ENCODE results near the gene KCNE2. TPM values are rescaled to one million over a fixed set of nuclear protein-coding genes. Genes with fewer than 3 reads are reported as not detected.

KCNE2 gene
- total and polyA plus RNA-seq, 2 of the 8 experiments (the other 6 are each of a cell fraction or from before 2014, with no cell fraction given), result 0.09 to 0.37 TPM

GRCh38 chr21:34320011-34320410 is 43.8 kb upstream of the KCNE2 start:
- WGBS, 2 experiments (ENCODE audit: extremely low coverage in 1 of 2, insufficient coverage in 1 of 2, insufficient read length in 1 of 2, insufficient replicate concordance in 2 of 2, low coverage in 1 of 2, low lambda C conversion rate in 2 of 2, missing lambda C conversion rate in 1 of 2), result 92% methylated on average over 4 of the region's 4 CpGs; no CpG with 5 or more reads in 1 of the 2 experiments
- no peak overlapping the region for H3K9ac ChIP-seq (replicated peaks in 1 of 4; ENCODE audit: extremely low read depth in 1 of 4, low read depth in 3 of 4, low read length in 3 of 4)
- H2BK15ac ChIP-seq (ENCODE audit: low read length), result no peak overlapping the region
- H3K79me2 ChIP-seq (ENCODE audit: control insufficient read depth in 1 of 2, insufficient read depth in 2 of 2, low read length in 2 of 2), result no peaks in the 10 kb centered on the region
- no peak overlapping the region for H2AK5ac ChIP-seq (ENCODE audit: low read depth, low read length)
- H2BK20ac ChIP-seq (ENCODE audit: low read length), result no peak overlapping the region
- H3K36me3 ChIP-seq (ENCODE audit: control insufficient read depth in 2 of 4, insufficient read depth in 4 of 4, low read length in 3 of 4), result no peaks in the 10 kb centered on the region
- H3K4ac ChIP-seq (replicated peaks; ENCODE audit: insufficient read length, low read depth, low read length), result no peak overlapping the region
- FAIRE-seq (no peak), DNase-seq (ENCODE audit: low read depth in 1 of 2, low spot score in 2 of 2) (no peak)
- CTCF ChIA-PET (ENCODE audit: partially characterized antibody), result no interaction called here
- no peak overlapping the region for H3K4me2 ChIP-seq (ENCODE audit: insufficient read depth in 1 of 2, low read depth in 2 of 2, low read length in 2 of 2)
- H4K91ac ChIP-seq (replicated peaks; ENCODE audit: insufficient read length, low read length), result no peak overlapping the region
- H3K4me1 ChIP-seq (replicated peaks in 1 of 4; ENCODE audit: control insufficient read depth in 3 of 4, insufficient read depth in 4 of 4, low read length in 3 of 4), result no peaks in the 10 kb centered on the region
- H3K14ac ChIP-seq (ENCODE audit: insufficient read length), result no peak overlapping the region
- H3K4me3 ChIP-seq (ENCODE audit: extremely low read depth in 1 of 4, insufficient read depth in 2 of 4, low read depth in 3 of 4, low read length in 4 of 4), result no peak overlapping the region
- no peak overlapping the region for H4K8ac ChIP-seq (ENCODE audit: extremely low read depth, insufficient read depth, low read length)
- POLR2A ChIA-PET (ENCODE audit: partially characterized antibody), result no interaction called here
- H3K27ac ChIP-seq (ENCODE audit: low read depth, low read length), result no peak overlapping the region
- no peak overlapping the region for H3K23ac ChIP-seq (ENCODE audit: insufficient read length)
- no peak overlapping the region for H3K56ac ChIP-seq (replicated peaks; ENCODE audit: insufficient read length, low read depth, low read length)
- no peak overlapping the region for H4K5ac ChIP-seq (ENCODE audit: insufficient read length, low read depth, low read length)
- H2BK120ac ChIP-seq (replicated peaks; ENCODE audit: low read depth, low read length), result no peak overlapping the region
- H3K23me2 ChIP-seq (ENCODE audit: low read depth, low read length), result no peaks in the 10 kb centered on the region
- no peak overlapping the region for H2AFZ ChIP-seq (ENCODE audit: low read length)
- no peak overlapping the region for H3K18ac ChIP-seq (ENCODE audit: extremely low read depth, low read length)
- no peaks in the 10 kb centered on the region for H3K9me3 ChIP-seq (ENCODE audit: insufficient read depth in 2 of 2, low read depth in 1 of 2, low read length in 1 of 2)
- H3K79me1 ChIP-seq (ENCODE audit: low read depth, low read length), result no peaks in the 10 kb centered on the region
- H2BK12ac ChIP-seq (ENCODE audit: low read depth, low read length), result no peak overlapping the region
- H3K27me3 ChIP-seq (replicated peaks in 1 of 4; ENCODE audit: control insufficient read depth in 3 of 4, extremely low read depth in 1 of 4, insufficient read depth in 3 of 4, low read length in 3 of 4), result no peaks in the 10 kb centered on the region
- no peaks in the 10 kb centered on the region for H4K20me1 ChIP-seq (replicated peaks in 1 of 2; ENCODE audit: control insufficient read depth in 1 of 2, insufficient read depth in 2 of 2, low read length in 2 of 2)
- H2BK5ac ChIP-seq (ENCODE audit: low read depth, low read length), result no peak overlapping the region
- no peak for TF ChIP-seq CHD7 (IDR thresholded peaks at IDR 0.05; ENCODE audit: insufficient replicate concordance, low read length)

Data from H1 (cell line).